Activated naive CD4-positive, alpha-beta T cell treated with anti-CD3 and anti-CD28 coated beads, Interleukin-2, amount 10 ng/mL, durations not matched to agents 7 days and 5 days (primary cell): ENCODE measurements around the gene PARP12.

ENCODE experiments used
- CTCF ChIA-PET: fragments of 350-600 bp; sonication (Branson Sonifier 250); formaldehyde crosslinking; loops from one replicate; lab custom pipeline; 2021; ENCODE audit warnings: antibody characterized with exemption; lab: Charles Lee
- DNase-seq: peaks from one replicate; pipeline ENCODE4 v3.0.0-alpha.2; 2020
- H3K27ac Mint-ChIP-seq: one replicate; pipeline ENCODE4 v1.8.0; 2021; ENCODE audit warnings: mild to moderate bottlenecking, moderate library complexity, mixed read lengths
- H3K27me3 Mint-ChIP-seq: one replicate; pipeline ENCODE4 v1.8.0; 2021; ENCODE audit warnings: mild to moderate bottlenecking, mixed read lengths
- H3K36me3 Mint-ChIP-seq: one replicate; pipeline ENCODE4 v1.8.0; 2021; ENCODE audit warnings: mixed read lengths
- H3K4me1 Mint-ChIP-seq: one replicate; pipeline ENCODE4 v1.8.0; 2021; ENCODE audit warnings: mixed read lengths
- H3K4me3 Mint-ChIP-seq: one replicate; pipeline ENCODE4 v1.8.0; 2021; ENCODE audit warnings: mild to moderate bottlenecking, moderate library complexity, mixed read lengths
- H3K9me3 Mint-ChIP-seq: one replicate; pipeline ENCODE4 v1.8.0; 2021; ENCODE audit warnings: mixed read lengths

PARP12 gene

DNA sequence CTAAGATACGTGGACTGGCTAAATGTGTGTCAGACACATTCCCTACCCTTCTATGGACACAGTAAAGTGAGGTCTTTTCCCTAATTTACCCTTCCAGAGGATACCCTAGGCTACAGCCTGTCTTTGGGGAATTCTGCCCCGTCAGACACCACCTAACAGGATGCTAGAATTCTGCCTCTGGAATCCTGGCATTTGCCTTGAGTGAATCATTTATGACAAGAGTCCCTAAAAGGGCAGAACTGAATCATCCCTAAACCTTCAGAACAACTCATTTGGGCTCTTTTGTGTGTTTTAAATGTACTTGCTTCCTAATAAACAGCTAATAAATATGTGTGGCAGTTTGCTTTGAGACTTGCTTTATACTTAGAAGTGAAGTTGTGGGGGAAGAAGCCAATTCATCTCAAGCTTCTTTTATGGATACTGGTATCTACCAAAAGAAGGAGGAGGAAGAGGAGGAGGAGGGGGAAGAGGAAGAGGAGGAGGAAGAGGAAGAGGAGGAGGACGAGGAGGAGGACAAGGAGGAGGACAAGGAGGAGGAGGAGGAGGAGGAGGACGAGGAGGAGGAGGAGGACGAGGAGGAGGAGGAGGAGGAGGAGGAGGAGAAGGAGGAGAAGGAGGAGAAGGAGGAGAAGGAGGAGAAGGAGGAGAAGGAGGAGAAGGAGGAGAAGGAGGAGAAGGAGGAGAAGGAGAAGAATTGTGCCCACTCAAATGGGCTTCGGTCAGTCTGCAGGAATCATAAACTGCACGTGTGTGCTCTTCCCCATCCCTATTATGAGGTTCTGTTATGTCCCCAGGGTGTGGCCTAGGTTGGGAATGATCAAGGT is 27.1 kb downstream of the PARP12 start:
- CTCF ChIA-PET: no interaction called here
- DNase-seq: no peak
- H3K4me3 Mint-ChIP-seq: no peak overlapping the region
- no peak overlapping the region for H3K27ac Mint-ChIP-seq
- H3K9me3 Mint-ChIP-seq: no peaks in the 10 kb centered on the region
- no peaks in the 10 kb centered on the region for H3K27me3 Mint-ChIP-seq
- peaks cover 41% of the 10 kb centered on the region for H3K4me1 Mint-ChIP-seq
- H3K36me3 Mint-ChIP-seq: peaks cover 66% of the 10 kb centered on the region

DNA sequence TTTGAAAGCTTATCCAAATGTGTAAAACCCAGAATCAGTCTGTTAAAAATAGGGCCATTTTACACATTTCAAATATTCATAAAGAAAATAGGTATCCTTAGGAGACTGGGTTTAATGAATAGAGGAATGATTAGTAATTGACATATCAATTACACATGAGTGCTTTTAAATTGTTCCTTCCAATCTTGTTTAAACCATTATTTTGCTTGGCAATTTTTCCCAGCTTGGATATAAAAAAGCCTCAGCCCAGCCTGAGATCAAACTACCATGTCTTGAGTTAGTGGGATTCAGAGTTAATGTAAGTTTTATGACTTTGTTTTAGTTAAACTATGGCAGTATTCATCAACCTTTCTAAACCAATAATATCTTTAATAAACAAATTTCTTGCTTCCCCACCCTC is 28.3 kb downstream of the PARP12 start:
- Mint-ChIP-seq H3K27me3 (no peaks in the 10 kb centered on the region), H3K36me3 (peaks cover 56% of the 10 kb centered on the region), H3K9me3 (no peaks in the 10 kb centered on the region), H3K27ac (no peak overlapping the region), H3K4me3 (no peak overlapping the region), H3K4me1 (peaks cover 30% of the 10 kb centered on the region)
- no peak for DNase-seq
- CTCF ChIA-PET: no interaction called here

DNA sequence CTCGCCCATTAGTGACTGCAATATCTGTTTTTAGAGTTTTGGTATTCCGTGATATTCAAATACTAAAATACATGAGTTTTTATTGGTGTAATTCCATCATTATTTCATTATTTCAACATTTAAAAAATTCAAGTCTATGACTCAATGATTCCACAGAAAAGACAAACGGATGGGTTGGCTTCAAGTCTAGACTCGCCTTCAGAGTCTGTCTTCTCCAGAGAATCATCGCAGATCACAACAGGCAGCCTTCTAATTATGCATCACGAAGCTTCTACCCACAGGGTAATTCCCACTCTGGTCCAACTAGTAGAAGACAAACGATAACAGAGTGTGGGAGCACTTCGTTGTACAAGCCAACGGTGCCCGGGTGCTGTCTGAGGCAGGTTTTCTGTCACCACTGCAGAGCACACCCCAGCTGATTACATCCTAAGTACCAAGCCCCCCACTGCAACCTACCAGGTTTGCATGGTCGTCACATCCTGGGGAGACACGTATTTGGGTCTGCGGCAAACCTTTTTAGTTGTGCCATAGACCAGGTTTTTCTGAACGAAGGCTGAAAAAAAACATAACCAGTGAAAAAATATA is 28.9 kb downstream of the PARP12 start:
- CTCF ChIA-PET: no interaction called here
- peaks cover 53% of the 10 kb centered on the region for H3K36me3 Mint-ChIP-seq
- no peak overlapping the region for H3K27ac Mint-ChIP-seq

DNA sequence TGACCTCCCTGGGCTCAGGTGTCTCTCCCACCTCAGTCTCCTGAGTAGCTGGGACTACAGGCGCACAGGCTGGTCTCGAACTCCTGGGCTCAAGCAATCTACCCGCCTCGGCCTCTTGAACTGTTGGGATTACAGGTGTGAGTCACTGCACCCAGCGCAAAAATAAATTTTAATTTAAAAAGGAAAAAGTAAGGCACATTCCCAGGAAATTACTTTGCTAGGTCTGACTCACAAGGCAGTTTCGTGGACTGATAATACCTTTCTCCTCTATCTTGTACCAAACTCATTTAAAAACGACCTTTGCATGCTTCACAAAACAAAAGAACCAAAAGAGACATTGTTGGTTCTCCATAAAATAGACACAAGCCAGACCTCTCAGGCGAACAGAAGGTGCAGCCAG is 29.7 kb downstream of the PARP12 start:
- no peak for DNase-seq
- Mint-ChIP-seq H3K4me3 (no peak overlapping the region), H3K27ac (no peak overlapping the region), H3K27me3 (no peaks in the 10 kb centered on the region), H3K4me1 (peaks cover 26% of the 10 kb centered on the region), H3K9me3 (no peaks in the 10 kb centered on the region), H3K36me3 (peaks cover 52% of the 10 kb centered on the region)
- CTCF ChIA-PET: no interaction called here

More for the DNA sequence above, 28.9 kb downstream of the PARP12 start:
- Mint-ChIP-seq H3K9me3 (no peaks in the 10 kb centered on the region), H3K27me3 (no peaks in the 10 kb centered on the region), H3K4me3 (no peak overlapping the region), H3K4me1 (peaks cover 24% of the 10 kb centered on the region)
- DNase-seq: no peak

DNA sequence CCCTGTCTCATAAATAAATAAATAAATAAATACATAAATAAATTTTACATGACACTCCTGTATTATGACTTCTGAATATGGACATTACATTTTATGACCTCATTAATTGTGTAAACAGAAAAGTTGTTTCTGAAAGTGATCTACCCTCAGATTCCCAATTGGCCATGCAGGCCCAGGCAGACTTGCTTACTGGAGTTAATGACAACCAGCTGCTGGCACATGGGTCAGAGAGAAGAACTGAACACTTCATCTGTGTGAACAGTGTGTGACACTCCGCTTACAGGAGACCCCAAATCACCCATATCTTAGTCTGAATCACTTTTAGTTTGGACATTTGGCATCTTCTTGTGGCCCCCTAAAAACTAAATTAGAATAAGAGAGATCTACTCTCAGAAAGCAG is 31.4 kb downstream of the PARP12 start:
- no peaks in the 10 kb centered on the region for H3K27me3 Mint-ChIP-seq
- CTCF ChIA-PET: no interaction called here
- H3K9me3 Mint-ChIP-seq: no peaks in the 10 kb centered on the region
- H3K27ac Mint-ChIP-seq: no peak overlapping the region
- no peak for DNase-seq
- peaks cover 43% of the 10 kb centered on the region for H3K36me3 Mint-ChIP-seq
- no peak overlapping the region for H3K4me3 Mint-ChIP-seq
- peaks cover 21% of the 10 kb centered on the region for H3K4me1 Mint-ChIP-seq

DNA sequence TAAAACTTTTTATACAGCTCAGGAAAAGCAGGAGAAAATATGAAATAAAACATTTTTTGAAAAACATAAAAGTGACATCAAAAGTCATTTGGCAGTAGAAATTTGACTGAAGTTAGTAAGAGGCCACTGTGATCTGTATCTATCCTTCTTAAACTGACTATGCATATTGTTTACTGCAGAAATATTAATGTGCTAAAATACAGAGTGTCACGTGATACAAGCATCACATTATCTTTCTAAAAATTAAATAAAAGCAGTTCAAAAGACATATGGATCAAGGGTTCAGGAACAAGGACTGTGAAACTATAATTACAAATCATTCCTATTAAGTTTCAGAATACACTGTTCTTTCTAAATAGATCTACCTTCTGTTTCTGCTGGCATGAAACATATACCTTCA is 33.7 kb downstream of the PARP12 start:
- H3K27ac Mint-ChIP-seq: no peak overlapping the region
- H3K9me3 Mint-ChIP-seq: no peaks in the 10 kb centered on the region
- peaks cover 14% of the 10 kb centered on the region for H3K4me1 Mint-ChIP-seq
- no peak overlapping the region for H3K4me3 Mint-ChIP-seq
- CTCF ChIA-PET: no interaction called here
- peaks cover 47% of the 10 kb centered on the region for H3K36me3 Mint-ChIP-seq
- H3K27me3 Mint-ChIP-seq: no peaks in the 10 kb centered on the region
- DNase-seq: no peak

DNA sequence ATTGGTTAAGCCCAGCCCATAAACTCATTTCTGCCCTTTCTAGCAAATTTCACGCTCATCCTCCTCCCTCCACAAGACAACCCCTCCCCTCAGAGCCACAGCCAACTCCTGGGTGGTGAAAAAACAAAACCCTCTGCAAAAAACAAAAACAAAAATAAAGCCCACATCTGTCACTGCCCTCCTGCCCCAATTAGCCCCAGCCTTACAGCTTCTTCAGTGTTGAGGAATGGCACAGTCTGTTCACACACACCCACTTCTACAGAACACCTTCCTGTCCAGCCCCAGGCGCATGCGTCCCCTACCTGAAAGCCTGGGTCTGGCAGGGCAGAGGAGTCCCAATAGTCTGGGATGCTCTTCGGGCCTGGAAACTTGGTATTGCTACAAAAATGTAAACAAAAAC is 34.4 kb downstream of the PARP12 start:
- no peak for DNase-seq
- Mint-ChIP-seq H3K9me3 (no peaks in the 10 kb centered on the region), H3K27ac (no peak overlapping the region), H3K36me3 (peaks cover 46% of the 10 kb centered on the region), H3K27me3 (no peaks in the 10 kb centered on the region), H3K4me1 (peaks cover 13% of the 10 kb centered on the region), H3K4me3 (no peak overlapping the region)
- CTCF ChIA-PET: no interaction called here

DNA sequence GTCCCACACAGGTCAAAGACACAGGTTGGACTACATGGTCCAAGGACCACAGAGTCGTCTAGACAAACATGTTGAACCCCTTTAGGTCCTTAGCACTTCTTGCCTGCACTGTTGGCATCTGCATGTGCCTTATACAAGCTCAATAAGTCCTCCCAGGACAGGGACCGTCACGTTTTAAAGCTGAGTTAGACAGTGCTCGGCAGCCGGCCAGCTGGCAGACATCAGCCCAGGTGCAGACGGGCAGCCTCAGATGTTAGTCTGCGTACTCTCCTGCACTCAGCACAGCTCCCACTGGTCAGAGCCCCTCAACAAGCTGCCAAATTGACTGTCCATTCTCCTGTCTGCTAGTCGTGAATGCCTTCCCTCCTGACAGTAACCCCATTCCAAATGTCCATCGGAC is 34.9 kb downstream of the PARP12 start:
- no peak overlapping the region for H3K27ac Mint-ChIP-seq
- H3K36me3 Mint-ChIP-seq: peaks cover 48% of the 10 kb centered on the region
- CTCF ChIA-PET: no interaction called here
- no peaks in the 10 kb centered on the region for H3K27me3 Mint-ChIP-seq
- no peak for DNase-seq
- no peaks in the 10 kb centered on the region for H3K9me3 Mint-ChIP-seq
- H3K4me1 Mint-ChIP-seq: peaks cover 10% of the 10 kb centered on the region
- H3K4me3 Mint-ChIP-seq: no peak overlapping the region

DNA sequence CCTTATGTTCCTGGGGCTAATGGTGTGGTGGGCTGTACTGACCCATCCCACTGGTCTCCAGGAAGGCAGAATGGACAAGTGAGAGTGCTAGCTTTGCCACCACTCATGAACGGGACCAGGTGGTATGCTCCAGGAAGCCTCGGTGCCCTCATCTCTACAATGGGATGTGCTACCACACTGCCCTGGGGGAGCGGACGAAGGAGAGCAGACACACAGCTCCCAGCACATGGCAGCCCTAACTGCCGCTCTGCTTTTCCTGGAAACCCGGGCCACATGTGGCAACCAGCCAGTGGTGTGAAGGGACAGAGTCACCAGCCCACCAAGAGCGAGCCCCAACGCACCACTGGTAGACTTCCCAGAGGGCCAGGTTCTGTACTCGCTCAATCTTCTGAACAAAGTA is 35.8 kb downstream of the PARP12 start:
- no peak overlapping the region for H3K27ac Mint-ChIP-seq
- CTCF ChIA-PET: interaction anchor here (1.4 kb wide), 1 partner anchor 12 kb away, joined by 3 read pairs; no protein-coding TSS in a partner anchor

DNA sequence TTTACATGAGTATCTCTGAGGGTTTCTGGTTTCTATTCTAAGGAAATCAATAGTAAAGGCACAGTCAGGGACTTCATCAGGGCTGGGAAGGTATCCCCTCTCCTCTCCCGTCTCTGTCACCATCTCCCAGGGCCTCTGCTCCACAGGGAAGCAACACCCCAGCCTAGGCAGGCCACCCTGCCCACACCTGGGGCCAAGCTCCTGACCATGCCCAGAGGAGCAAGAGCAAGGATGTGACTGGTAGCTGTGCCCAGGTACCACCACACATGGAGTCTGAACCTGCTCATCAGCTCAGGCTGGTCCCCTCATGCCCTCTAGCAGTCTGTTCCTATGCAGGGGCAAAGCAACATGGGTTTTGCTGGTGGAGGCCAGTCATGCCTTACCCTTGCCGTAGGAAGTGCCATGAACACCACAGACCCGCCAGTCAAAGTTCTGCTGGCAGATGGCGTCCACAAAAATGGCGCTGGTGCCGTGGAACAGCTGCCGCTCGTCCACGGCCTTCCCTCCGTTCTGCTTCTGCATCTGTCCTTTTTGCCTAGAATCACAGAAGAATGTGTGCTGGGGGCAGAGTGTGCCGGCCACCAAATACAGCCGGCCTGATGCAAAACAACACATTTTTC is 36.8 kb downstream of the PARP12 start:
- CTCF ChIA-PET: interaction anchor here (1.4 kb wide), 1 partner anchor 13 kb away, joined by 3 read pairs; no protein-coding TSS in a partner anchor
- DNase-seq: no peak
- H3K9me3 Mint-ChIP-seq: no peaks in the 10 kb centered on the region
- no peaks in the 10 kb centered on the region for H3K27me3 Mint-ChIP-seq
- peaks cover 6% of the 10 kb centered on the region for H3K4me1 Mint-ChIP-seq
- no peak overlapping the region for H3K4me3 Mint-ChIP-seq
- peaks cover 47% of the 10 kb centered on the region for H3K36me3 Mint-ChIP-seq
- no peak overlapping the region for H3K27ac Mint-ChIP-seq

More for the DNA sequence above, 35.8 kb downstream of the PARP12 start:
- Mint-ChIP-seq H3K4me3 (no peak overlapping the region), H3K9me3 (no peaks in the 10 kb centered on the region), H3K27me3 (no peaks in the 10 kb centered on the region), H3K36me3 (peaks cover 50% of the 10 kb centered on the region), H3K4me1 (peaks cover 6% of the 10 kb centered on the region)
- no peak for DNase-seq

DNA sequence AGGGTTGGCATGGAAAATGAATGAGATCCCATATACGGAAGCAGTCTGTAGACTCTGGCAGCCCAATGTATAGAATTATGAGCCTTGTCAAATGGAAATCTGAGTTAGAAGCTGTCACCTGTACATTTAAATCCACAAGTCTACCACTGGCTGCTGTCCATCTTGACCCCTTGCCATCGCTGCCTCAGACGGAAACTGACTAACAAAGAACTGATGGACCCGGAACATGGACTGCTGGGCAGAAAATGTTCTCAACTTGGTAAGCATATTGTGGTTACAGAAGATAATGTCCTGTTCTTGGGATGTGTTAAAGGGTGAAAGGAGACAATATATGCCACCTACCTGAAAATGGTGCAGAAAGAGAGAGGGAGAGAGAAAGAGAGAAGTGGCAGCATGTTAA is 37.5 kb downstream of the PARP12 start:
- CTCF ChIA-PET: no interaction called here
- H3K4me3 Mint-ChIP-seq: no peak overlapping the region
- DNase-seq: no peak
- no peak overlapping the region for H3K27ac Mint-ChIP-seq
- peaks cover 6% of the 10 kb centered on the region for H3K4me1 Mint-ChIP-seq
- H3K9me3 Mint-ChIP-seq: no peaks in the 10 kb centered on the region
- H3K36me3 Mint-ChIP-seq: peaks cover 44% of the 10 kb centered on the region
- H3K27me3 Mint-ChIP-seq: no peaks in the 10 kb centered on the region

DNA sequence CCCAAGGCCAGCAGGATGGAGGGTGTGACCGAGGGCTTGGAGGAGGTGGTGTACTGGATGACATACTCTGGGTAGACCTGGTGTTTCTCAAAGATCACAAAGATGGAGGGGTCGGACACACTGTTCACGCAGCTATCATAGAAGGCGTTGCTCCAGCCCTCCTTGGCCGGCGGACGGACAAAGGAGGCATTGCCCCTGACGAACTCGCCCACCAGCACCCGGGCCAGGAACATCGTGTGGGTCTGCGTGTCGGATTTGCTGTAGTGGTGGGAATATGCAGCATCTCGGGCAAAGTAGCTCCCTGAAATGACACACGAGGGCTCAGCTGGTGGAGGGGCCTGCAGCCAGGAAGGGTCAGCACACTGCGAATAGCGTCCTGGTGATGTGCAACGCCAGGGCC is 38.2 kb downstream of the PARP12 start:
- Mint-ChIP-seq H3K27ac (no peak overlapping the region), H3K4me3 (no peak overlapping the region), H3K9me3 (no peaks in the 10 kb centered on the region), H3K4me1 (peaks cover 6% of the 10 kb centered on the region), H3K27me3 (no peaks in the 10 kb centered on the region), H3K36me3 (peaks cover 42% of the 10 kb centered on the region)
- CTCF ChIA-PET: no interaction called here
- DNase-seq: no peak

DNA sequence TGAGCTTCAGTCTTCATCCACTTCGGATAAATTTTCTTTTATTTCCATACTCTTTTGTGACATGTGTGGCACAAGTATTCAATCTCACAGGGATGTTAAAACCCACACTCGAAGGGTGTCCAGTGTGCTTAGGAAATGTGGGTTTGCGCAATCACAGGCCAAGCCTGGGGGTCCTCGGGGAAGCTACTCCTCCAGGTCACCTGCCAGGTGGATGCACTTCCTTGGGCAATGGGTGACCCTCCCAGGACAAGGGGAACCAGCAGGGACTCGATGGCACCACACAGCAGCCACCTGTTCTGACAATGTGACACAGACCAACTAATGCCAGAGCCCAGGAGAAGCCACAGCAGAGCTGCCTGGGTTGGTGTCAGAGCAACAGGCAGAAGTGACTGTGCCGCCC is 39.0 kb downstream of the PARP12 start:
- CTCF ChIA-PET: no interaction called here
- Mint-ChIP-seq H3K27ac (no peak overlapping the region), H3K36me3 (peaks cover 40% of the 10 kb centered on the region), H3K9me3 (no peaks in the 10 kb centered on the region), H3K27me3 (no peaks in the 10 kb centered on the region), H3K4me1 (peaks cover 6% of the 10 kb centered on the region), H3K4me3 (no peak overlapping the region)
- no peak for DNase-seq

DNA sequence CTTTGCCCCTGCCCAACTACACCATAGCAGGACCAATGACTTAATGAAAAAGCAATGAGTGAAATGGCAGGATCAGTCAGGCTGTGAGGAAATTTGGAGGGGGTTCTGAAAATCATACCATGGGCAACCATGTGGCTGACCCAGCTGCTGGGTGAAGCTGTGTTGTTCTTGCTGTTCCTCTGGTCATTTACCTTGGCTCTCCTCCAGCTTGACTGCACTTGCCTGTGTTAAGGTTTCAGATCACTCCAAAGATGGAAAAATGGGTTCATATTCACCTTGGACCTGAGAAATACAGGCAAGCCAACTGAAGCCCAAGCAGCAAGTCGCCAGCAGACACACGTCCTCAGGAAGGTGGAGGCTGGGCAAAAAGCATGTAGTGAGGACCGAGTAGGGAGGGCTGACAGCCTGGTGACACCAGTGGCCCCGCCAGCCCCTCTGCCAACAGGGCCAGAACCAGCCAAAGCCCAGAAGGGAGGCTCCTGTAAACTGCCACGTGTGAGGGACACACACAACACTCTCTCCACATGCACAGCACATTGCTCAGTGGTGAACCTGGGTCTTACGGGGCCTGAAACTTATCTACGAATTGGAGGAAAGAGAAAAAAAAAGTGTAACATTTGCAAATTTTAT is 40.1 kb downstream of the PARP12 start:
- Mint-ChIP-seq H3K27ac (no peak overlapping the region), H3K4me3 (no peak overlapping the region), H3K9me3 (no peaks in the 10 kb centered on the region), H3K27me3 (no peaks in the 10 kb centered on the region), H3K36me3 (peaks cover 33% of the 10 kb centered on the region), H3K4me1 (no peaks in the 10 kb centered on the region)
- CTCF ChIA-PET: no interaction called here
- DNase-seq: no peak
